HG02938 (cell line): ENCODE results near the gene LSAMP.

ENCODE experiments used
- ATAC-seq: cut with Tn5 transposase; IDR thresholded peaks from one replicate; pipeline ENCODE4 v1.9.1; 2021; ENCODE audit warnings: mild to moderate bottlenecking, moderate library complexity; ENCODE audit not compliant: unreplicated experiment

Gene LSAMP

GRCh38 chr3:115916866-115917265 lies 528.4 kb downstream of the LSAMP start:
- no peak for ATAC-seq

GRCh38 chr3:115915061-115915460 lies 530.2 kb downstream of the LSAMP start:
- no peak for ATAC-seq

GRCh38 chr3:115913069-115913686 lies 532.1 kb downstream of the LSAMP start:
- no peak for ATAC-seq

GRCh38 chr3:115912372-115912771 lies 532.9 kb downstream of the LSAMP start:
- no peak for ATAC-seq

DNA sequence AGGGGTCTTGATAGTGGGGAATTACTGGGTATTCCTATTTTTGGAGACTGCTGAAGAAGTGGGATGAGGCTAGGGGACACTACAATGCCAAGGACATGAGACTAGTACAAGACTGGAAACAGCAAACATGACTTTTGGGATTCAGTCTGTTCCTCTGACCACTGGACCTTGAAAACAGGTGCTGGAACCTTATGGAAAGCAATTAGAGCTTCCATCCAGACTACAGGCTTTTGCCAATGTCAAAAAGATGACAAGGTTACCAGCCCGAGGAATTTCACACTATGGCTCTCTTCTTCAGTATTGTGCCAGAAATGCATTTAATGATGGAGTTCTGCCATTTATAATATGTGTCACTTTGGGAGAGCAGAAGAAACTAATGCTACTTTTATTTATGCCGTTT lies 539.4 kb downstream of the LSAMP start:
- no peak for ATAC-seq

DNA sequence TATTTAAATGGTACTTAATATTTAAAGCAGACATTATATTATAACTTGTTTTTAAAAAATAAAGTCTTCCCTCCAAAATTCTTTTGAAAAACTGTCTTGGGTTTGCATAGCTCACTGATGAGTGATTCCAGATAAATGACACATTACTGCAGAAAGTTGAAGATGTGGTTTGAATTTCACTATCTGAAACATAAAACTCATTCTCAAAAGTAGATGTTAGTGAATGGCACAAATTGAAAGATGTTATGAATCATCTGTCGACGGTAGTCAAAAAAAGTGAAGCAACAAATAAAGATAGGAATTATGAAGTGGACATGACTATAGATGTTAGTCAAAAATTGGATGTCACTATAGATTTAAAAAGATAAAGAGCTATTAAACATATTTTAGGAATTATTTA lies 541.4 kb downstream of the LSAMP start:
- no peak for ATAC-seq

GRCh38 chr3:115901008-115901407 lies 544.3 kb downstream of the LSAMP start:
- no peak for ATAC-seq

GRCh38 chr3:115899535-115899934 lies 545.8 kb downstream of the LSAMP start:
- ATAC-seq, result no peak

DNA sequence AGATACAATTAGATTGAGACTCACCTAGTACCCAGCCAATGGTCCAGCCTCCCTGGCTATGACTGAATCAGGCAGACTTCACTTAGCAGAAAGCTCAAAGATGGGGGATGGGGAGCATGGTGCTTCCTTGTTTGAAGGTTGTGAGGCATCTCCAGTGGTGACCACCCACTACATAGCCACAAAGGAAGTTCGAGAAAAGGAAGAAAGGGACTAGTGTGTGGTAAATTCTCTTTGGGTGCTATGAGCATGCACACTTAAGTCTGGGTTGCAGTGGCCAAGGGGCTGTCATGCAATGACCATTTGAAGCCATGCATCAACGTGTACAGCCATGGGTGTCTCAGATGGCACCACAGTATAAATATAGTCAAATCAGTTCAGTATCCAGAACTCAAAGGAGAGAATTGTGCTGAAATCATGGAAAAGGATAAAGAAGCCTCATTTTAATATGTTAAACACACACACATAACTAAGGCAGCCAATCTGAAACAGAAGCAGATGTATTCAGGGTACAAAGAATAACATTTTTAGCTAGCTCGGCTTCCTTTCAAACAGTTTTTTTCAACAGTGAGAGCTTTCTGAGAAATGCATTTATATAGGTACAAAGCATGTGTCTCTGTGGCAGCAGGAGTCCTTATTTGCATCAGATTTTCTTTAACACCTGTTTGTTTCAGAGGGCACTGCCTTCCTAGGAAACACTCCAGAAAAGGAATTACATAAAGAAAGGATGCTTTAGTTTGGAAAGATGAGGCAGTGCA lies 546.5 kb downstream of the LSAMP start:
- ATAC-seq, result no peak

DNA sequence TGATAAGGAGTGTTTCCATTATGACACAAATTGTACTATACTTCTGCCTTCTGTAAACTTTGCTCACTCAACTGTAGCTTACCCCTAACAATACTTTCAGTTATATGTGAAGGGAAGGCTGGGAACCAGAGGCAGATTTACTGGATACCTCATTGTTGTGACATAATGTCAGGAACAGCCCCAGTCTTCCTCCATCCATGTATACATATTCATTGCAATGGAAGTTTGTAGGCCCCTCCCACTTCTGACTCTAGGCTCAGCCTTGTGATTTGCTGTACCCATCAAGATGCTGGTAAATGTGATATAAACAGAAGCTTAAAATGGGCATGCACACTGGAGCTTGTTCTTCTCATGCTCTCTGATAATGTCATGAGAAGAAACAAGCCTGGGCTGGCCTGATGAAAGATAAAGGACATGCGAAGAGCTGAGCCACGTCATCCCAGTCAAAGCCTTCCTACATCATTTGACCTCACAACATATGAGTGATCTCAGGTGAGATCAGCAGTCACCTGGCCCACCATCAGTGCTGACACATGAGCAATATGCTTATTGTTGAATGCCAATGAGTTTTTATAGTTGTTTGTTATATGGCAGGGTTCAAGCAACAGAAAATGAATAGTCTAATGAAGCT lies 554.2 kb downstream of the LSAMP start:
- ATAC-seq, result no peak

DNA sequence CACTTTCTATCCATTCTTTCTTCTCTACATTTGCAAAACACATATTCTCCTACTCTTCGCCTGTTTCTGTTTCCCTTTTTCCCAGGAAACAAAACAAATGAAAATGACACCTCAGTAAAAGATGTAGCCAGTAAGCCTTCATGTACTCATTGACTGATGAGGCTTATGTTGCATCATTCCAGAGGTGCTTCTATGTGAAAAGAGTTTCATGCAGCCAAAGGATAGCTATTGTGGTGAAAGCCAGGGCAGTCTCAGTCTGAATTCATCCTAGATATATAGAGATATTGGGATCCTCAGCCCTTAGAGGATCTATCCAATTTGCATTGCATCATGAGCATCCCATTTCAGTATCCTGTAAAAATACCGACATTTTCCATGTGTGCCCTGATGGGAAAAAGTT lies 554.7 kb downstream of the LSAMP start:
- no peak for ATAC-seq

DNA sequence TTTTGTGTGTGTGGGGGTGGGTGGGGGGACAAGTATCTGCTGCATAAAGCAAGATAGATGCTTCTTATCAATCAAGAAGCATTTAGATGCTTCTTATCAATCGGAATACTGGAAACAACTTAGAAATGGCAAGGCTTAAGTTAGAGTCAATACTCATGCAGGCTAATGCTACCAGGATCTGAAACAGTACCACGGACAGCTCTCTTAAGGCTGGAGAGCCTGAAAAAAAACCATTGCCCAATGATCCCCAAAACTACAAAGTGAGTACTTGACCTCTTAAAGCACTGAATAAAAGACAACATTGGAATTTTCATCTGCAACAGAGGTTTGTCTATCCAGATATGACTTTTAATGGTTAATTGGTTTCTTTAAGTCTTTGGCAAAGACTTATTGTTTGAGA lies 559.7 kb downstream of the LSAMP start:
- ATAC-seq, result no peak

DNA sequence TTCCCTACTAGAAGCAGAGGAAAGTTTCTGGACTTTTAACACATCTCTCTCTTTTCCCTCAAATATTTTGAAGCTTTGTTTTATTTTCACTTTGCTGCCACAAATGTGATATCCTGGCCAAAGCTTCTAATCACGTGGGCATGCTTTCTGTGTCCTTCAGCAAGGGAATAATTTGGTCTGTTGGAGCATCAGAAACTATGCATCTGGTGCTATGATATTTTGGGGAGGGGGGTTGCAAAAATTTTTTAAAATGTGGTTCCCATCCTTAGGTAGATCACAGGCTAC lies 567.7 kb downstream of the LSAMP start:
- no peak for ATAC-seq

GRCh38 chr3:115876876-115877614 lies 568.2 kb downstream of the LSAMP start:
- no peak for ATAC-seq

GRCh38 chr3:115875460-115875859 lies 569.8 kb downstream of the LSAMP start:
- no peak for ATAC-seq

DNA sequence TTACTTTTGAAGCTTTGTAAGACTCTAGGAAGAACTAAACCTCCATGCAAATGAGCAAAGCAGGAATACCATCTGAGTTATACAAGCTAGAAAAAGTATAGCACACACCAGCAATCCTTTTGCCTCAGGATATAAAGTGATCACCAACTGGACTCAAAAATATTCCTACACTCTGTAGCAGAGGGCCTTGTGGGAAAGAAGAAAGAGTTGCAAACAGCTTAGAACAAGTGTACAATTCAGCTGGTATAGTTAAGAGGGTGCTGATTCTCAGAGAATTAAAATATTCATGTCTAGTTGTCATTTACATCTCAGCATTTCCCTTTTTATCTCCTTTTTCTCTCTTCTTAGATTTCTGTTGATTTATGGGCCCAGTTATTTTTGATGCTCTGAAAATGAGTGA lies 573.6 kb downstream of the LSAMP start:
- ATAC-seq, result no peak

- ATAC-seq, result no peak
Observed at GRCh38 chr3:115864911-115865310, 580.4 kb downstream of the LSAMP start.

- no peak for ATAC-seq
Observed at GRCh38 chr3:115862849-115863248, 582.4 kb downstream of the LSAMP start.

- no peak for ATAC-seq
Observed at GRCh38 chr3:115862099-115862498, 583.2 kb downstream of the LSAMP start.

- ATAC-seq, result no peak
Observed at GRCh38 chr3:115861166-115861733, 584.0 kb downstream of the LSAMP start.

DNA sequence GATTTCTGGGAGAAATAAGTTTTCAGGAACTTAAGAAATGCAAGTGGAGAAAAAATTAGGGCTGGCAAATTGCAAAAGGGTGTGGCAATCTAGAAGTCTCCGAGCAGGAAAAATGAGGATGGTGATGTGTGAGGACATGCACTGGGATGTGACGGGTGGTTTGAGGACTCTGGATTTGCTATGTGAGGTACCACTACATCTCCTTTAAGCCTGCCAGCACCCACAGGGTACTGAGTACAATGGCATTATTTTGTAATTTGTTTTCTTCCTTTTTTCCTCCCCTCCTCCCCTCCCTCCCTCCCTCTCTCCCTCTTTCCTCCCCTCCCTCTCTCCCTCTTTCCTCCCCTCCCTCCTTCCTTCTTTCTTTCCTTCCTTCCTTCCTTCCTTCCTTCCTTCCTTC lies 584.5 kb downstream of the LSAMP start:
- no peak for ATAC-seq
